T-cell (primary cell): ENCODE measurements around the gene ANO10. TPM values are rescaled to one million over a fixed set of nuclear protein-coding genes. Genes with fewer than 3 reads are reported as not detected.
"Not testable (repeated sequence)": the region's sequence is repeated elsewhere in the genome, so short reads cannot be mapped to it uniquely, and the experiment has no call there.

ENCODE experiments used
- ATAC-seq, 4 experiments: fragments of 200-7000 bp in 3 of 4; fragments of 150-1000 bp in 1 of 4; cut with Tn5 transposase; replicated peaks in 1 of 4; 1 replicate in 3 of 4; 2 replicates in 1 of 4; pipeline ENCODE4 v1.10.0; 2021; ENCODE audit warnings: moderate library complexity in 3 of 4, mild to moderate bottlenecking in 2 of 4, moderate number of reproducible peaks in 1 of 4
- CTCF ChIA-PET, 2 donors: fragments of 300-600 bp; sonication (Branson Sonifier 250); formaldehyde crosslinking; loops; one replicate each; lab custom pipeline; 2022; ENCODE audit warnings: antibody characterized with exemption in 2 of 2; lab: Charles Lee
- POLR2A ChIA-PET, 2 donors: fragments of 300-600 bp; sonication (Branson Sonifier 250); formaldehyde crosslinking; loops; one replicate each; lab custom pipeline; 2022; ENCODE audit warnings: antibody characterized with exemption in 2 of 2; lab: Charles Lee
- DNase-seq, 35 experiments: peaks; one replicate each; pipeline versions ENCODE4 v3.0.0 to v3.0.0-alpha.2; 2013 to 2023
- H3K27ac ChIP-seq: one replicate; pipeline ENCODE4 v1.5.1; 2013; ENCODE audit warnings: low read length
- H3K27me3 ChIP-seq, 2 experiments: replicated peaks in 1 of 2; 1 replicate in 1 of 2; 2 replicates in 1 of 2; pipeline versions ENCODE4 v1.6.1 to v1.7.0; 2013; ENCODE audit warnings: low read length in 1 of 2, mixed read lengths in 1 of 2; ENCODE audit not compliant: control insufficient read depth in 2 of 2, insufficient read depth in 2 of 2; ENCODE audit errors: extremely low read depth in 1 of 2
- H3K36me3 ChIP-seq, 2 donors: 1 replicate in 1 of 2; 2 replicates in 1 of 2; pipeline versions ENCODE4 v1.6.1 to v1.7.0; 2013; ENCODE audit warnings: low read length in 1 of 2; ENCODE audit not compliant: control insufficient read depth in 2 of 2, insufficient read depth in 1 of 2; ENCODE audit errors: extremely low read depth in 1 of 2
- H3K4me1 ChIP-seq, 2 experiments: 1 replicate in 1 of 2; 2 replicates in 1 of 2; pipeline versions ENCODE4 v1.6.1 to v1.7.0; 2013; ENCODE audit warnings: low read length in 2 of 2, mixed read lengths in 1 of 2; ENCODE audit not compliant: insufficient read depth in 2 of 2, control insufficient read depth in 1 of 2; ENCODE audit errors: extremely low read depth in 1 of 2
- H3K4me3 ChIP-seq, 2 donors: 1 replicate in 1 of 2; 2 replicates in 1 of 2; pipeline versions ENCODE4 v1.5.1 to v1.7.0; 2013; ENCODE audit warnings: mild to moderate bottlenecking in 2 of 2, low read length in 1 of 2, moderate library complexity in 1 of 2; ENCODE audit not compliant: control insufficient read depth in 1 of 2; ENCODE audit errors: extremely low read depth in 1 of 2
- H3K9me3 ChIP-seq: 2 replicates; pipeline ENCODE4 v1.7.0; 2013
- H3K27ac Mint-ChIP-seq, 2 donors: one replicate each; pipeline ENCODE4 v1.8.0; 2020 to 2021; ENCODE audit warnings: mild to moderate bottlenecking in 2 of 2, mixed read lengths in 2 of 2
- H3K27me3 Mint-ChIP-seq, 2 donors: one replicate each; pipeline ENCODE4 v1.8.0; 2021 to 2022; ENCODE audit warnings: mixed read lengths in 2 of 2
- H3K36me3 Mint-ChIP-seq: one replicate; pipeline ENCODE4 v1.8.0; 2021; ENCODE audit warnings: mixed read lengths
- H3K4me1 Mint-ChIP-seq, 3 donors: one replicate each; pipeline ENCODE4 v1.8.0; 2020 to 2022; ENCODE audit warnings: mixed read lengths in 3 of 3, mild to moderate bottlenecking in 1 of 3
- H3K4me3 Mint-ChIP-seq, 3 donors: one replicate each; pipeline ENCODE4 v1.8.0; 2020 to 2022; ENCODE audit warnings: mild to moderate bottlenecking in 3 of 3, mixed read lengths in 3 of 3, moderate library complexity in 3 of 3
- H3K9me3 Mint-ChIP-seq, 3 donors: one replicate each; pipeline ENCODE4 v1.8.0; 2020 to 2022; ENCODE audit warnings: mixed read lengths in 3 of 3
- WGBS: methylation state at CpG from one replicate; pipeline ENCODE4 v1.1.5; 2013; ENCODE audit warnings: missing lambda C conversion rate; ENCODE audit not compliant: insufficient coverage; 5-methylcytosine and 5-hydroxymethylcytosine counted together
- total RNA-seq, 35 experiments: library from RNA in 6 of 35; stranded (reverse) in 6 of 35; fragments of 120-200 nt in 1 of 35; gene quantifications; one replicate each; pipeline versions ENCODE4 v1.2.1 to v1.2.4 and lab custom pipeline; 2013 to 2026

The ANO10 gene
- total RNA-seq, 5 donors from 2014 or later (not counting 1 experiment from before 2014, with no cell fraction given) = 8.4 to 12.3 (median 9.4) TPM

GRCh38 chr3:43599959-43600358 lies 21.9 kb downstream of the ANO10 start:
- WGBS = 89% methylated on average over 1 of the region's 2 CpGs
- H3K4me3 ChIP-seq, H3K27ac ChIP-seq, H3K4me1 Mint-ChIP-seq, H3K4me3 Mint-ChIP-seq, POLR2A ChIA-PET, H3K9me3 Mint-ChIP-seq, H3K27me3 ChIP-seq, ATAC-seq, DNase-seq, H3K27me3 Mint-ChIP-seq, H3K27ac Mint-ChIP-seq, H3K36me3 ChIP-seq, H3K9me3 ChIP-seq, CTCF ChIA-PET, H3K4me1 ChIP-seq: not testable (repeated sequence)
- peaks cover 48% of the 10 kb centered on the region for H3K36me3 Mint-ChIP-seq

GRCh38 chr3:43597961-43598360 lies 23.9 kb downstream of the ANO10 start:
- no peaks in the 10 kb centered on the region for H3K27me3 ChIP-seq
- no peaks in the 10 kb centered on the region for H3K9me3 ChIP-seq
- H3K4me1 ChIP-seq = no peaks in the 10 kb centered on the region
- Mint-ChIP-seq H3K36me3 (peaks cover 52% of the 10 kb centered on the region), H3K9me3 (peaks cover 2 to 7% (median 5%) of the 10 kb centered on the region in 3 donors), H3K4me3 (no peak overlapping the region), H3K27me3 (no peaks in the 10 kb centered on the region), H3K27ac (no peak overlapping the region), H3K4me1 (no peaks in the 10 kb centered on the region)
- DNase-seq (no peak), ATAC-seq (no peak)
- POLR2A ChIA-PET = no interaction called here
- H3K4me3 ChIP-seq = no peak overlapping the region
- no peak overlapping the region for H3K27ac ChIP-seq
- H3K36me3 ChIP-seq = no peaks in the 10 kb centered on the region
- CTCF ChIA-PET = no interaction called here

GRCh38 chr3:43596178-43596577 lies 25.6 kb downstream of the ANO10 start:
- POLR2A ChIA-PET, H3K9me3 ChIP-seq, H3K4me1 Mint-ChIP-seq, CTCF ChIA-PET, ATAC-seq, DNase-seq, H3K27ac Mint-ChIP-seq, H3K27me3 Mint-ChIP-seq, H3K27ac ChIP-seq, H3K27me3 ChIP-seq, H3K36me3 ChIP-seq, H3K4me3 ChIP-seq, H3K4me3 Mint-ChIP-seq, H3K4me1 ChIP-seq: not testable (repeated sequence)
- H3K36me3 Mint-ChIP-seq = peaks cover 57% of the 10 kb centered on the region
- no CpG with 5 or more reads among the region's 3 CpGs for WGBS
- peaks cover 4 to 14% (median 9%) of the 10 kb centered on the region in 3 donors for H3K9me3 Mint-ChIP-seq

GRCh38 chr3:43595280-43595679 lies 26.5 kb downstream of the ANO10 start:
- H3K36me3 ChIP-seq, H3K27me3 Mint-ChIP-seq, H3K27ac ChIP-seq, H3K27me3 ChIP-seq, POLR2A ChIA-PET, H3K27ac Mint-ChIP-seq, DNase-seq, H3K4me3 Mint-ChIP-seq, H3K4me1 ChIP-seq, H3K9me3 ChIP-seq, CTCF ChIA-PET, H3K4me1 Mint-ChIP-seq, H3K4me3 ChIP-seq, ATAC-seq: not testable (repeated sequence)
- Mint-ChIP-seq H3K36me3 (peaks cover 66% of the 10 kb centered on the region), H3K9me3 (peaks cover 4 to 14% (median 9%) of the 10 kb centered on the region in 3 donors)
- no CpG with 5 or more reads among the region's 3 CpGs for WGBS

DNA sequence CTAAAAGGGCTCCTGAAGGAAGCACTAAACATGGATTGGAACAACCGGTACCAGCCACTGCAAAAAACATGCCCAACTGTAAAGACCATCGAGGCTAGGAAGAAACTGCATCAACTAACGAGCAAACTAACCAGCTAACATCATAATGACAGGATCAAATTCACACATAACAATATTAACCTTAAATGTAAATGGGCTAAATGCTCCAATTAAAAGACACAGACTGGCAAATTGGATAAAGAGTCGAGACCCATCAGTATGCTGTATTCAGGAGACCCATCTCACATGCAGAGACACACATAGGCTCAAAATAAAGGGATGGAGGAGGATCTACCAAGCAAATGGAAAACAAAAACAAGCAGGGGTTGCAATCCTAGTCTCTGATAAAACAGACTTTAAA lies 28.2 kb downstream of the ANO10 start:
- WGBS = no CpG with 5 or more reads among the region's 4 CpGs
- H3K27me3 ChIP-seq, H3K4me1 ChIP-seq, H3K27me3 Mint-ChIP-seq, H3K4me1 Mint-ChIP-seq, H3K4me3 ChIP-seq, H3K27ac Mint-ChIP-seq, POLR2A ChIA-PET, H3K4me3 Mint-ChIP-seq, ATAC-seq, H3K36me3 ChIP-seq, CTCF ChIA-PET, DNase-seq, H3K27ac ChIP-seq, H3K9me3 ChIP-seq: not testable (repeated sequence)
- Mint-ChIP-seq H3K9me3 (peaks cover 4 to 14% (median 9%) of the 10 kb centered on the region in 3 donors), H3K36me3 (peaks cover 70% of the 10 kb centered on the region)

DNA sequence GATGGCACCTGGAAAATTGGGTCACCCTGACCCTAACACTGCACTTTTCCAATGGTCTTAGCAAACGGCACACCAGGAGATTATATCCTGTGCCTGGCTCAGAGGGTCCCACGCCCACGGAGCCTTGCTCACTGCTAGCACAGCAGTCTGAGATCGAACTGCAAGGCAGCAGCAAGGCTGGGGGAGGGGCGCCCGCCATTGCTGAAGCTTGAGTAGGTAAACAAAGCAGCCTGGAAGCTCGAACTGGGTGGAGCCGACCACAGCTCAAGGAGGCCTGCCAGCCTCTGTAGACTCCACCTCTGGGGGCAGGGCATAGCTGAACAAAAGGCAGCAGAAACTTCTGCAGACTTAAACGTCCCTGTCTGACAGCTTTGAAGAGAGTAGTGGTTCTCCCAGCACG lies 29.9 kb downstream of the ANO10 start:
- H3K27me3 ChIP-seq, H3K27me3 Mint-ChIP-seq, H3K4me3 ChIP-seq, POLR2A ChIA-PET, DNase-seq, H3K27ac ChIP-seq, H3K9me3 ChIP-seq, ATAC-seq, H3K36me3 ChIP-seq, H3K4me1 Mint-ChIP-seq, CTCF ChIA-PET, H3K27ac Mint-ChIP-seq, H3K4me3 Mint-ChIP-seq, H3K4me1 ChIP-seq: not testable (repeated sequence)
- 90% methylated on average over 2 of the region's 10 CpGs for WGBS
- peaks cover 4 to 14% (median 9%) of the 10 kb centered on the region in 3 donors for H3K9me3 Mint-ChIP-seq
- H3K36me3 Mint-ChIP-seq = peaks cover 63% of the 10 kb centered on the region

DNA sequence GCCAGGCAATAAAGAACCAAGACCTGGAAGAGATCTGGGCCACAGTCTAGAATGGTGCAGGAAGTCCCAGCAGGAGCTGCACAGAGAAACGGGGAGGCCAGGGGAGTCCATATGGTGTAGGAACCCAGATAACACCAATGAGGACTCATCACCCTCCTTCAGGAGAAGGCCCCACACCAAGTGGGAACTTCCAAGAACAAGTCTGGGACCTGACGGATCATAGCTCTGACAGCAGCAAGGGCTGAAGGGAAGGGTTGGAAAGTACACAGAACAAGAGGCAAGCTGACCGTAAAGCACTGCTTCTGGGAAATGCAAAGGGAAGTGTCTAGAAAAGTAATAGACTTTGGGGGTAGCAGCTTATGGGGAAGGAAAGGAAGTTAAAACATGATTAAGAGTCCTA lies 34.5 kb downstream of the ANO10 start:
- no peak overlapping the region for H3K4me3 Mint-ChIP-seq
- Histone ChIP-seq H3K27me3 (no peaks in the 10 kb centered on the region), H3K27ac (no peak overlapping the region), H3K36me3 (peaks cover 0 to 4% of the 10 kb centered on the region in 2 donors), H3K9me3 (no peaks in the 10 kb centered on the region), H3K4me1 (no peaks in the 10 kb centered on the region), H3K4me3 (no peak overlapping the region)
- ATAC-seq = no peak
- peaks cover 0 to 4% (median under 1%) of the 10 kb centered on the region in 3 donors for H3K9me3 Mint-ChIP-seq
- ChIA-PET POLR2A (no interaction called here), CTCF (no interaction called here)
- peaks cover 23% of the 10 kb centered on the region for H3K36me3 Mint-ChIP-seq
- WGBS = 100% methylated on average over 1 of the region's 3 CpGs
- DNase-seq = no peak
- H3K27me3 Mint-ChIP-seq = no peaks in the 10 kb centered on the region
- H3K4me1 Mint-ChIP-seq = peaks cover 10 to 13% (median 11%) of the 10 kb centered on the region in 3 donors
- no peak overlapping the region for H3K27ac Mint-ChIP-seq
